ENCODE results near the gene ALDH3A2. TPM values are rescaled to one million over a fixed set of nuclear protein-coding genes. Genes with fewer than 3 reads are reported as not detected.

The ALDH3A2 gene
- total and polyA plus RNA-seq, 8 donors = 46.3 to 102 (median 57.0) TPM

- intact Hi-C loops (cut with DNase I) = no loop called here
- H3K4me3 ChIP-seq = no peak overlapping the region
- peak in 2 of 6 donors; percentile 41 to 58 for DNase-seq
- no peak for TF ChIP-seq CTCF (IDR thresholded peaks at IDR 0.05)
- H3K27me3 ChIP-seq = no peaks in the 10 kb centered on the region
- peak; percentile 40 to 93 (median 70) for ATAC-seq
- no peak overlapping the region for H3K27ac ChIP-seq
- no peaks in the 10 kb centered on the region for H3K36me3 ChIP-seq
- H3K4me1 ChIP-seq = no peaks in the 10 kb centered on the region
- WGBS, 2 donors = 65 to 68% methylated on average over 17 of the region's 17 CpGs
- no peaks in the 10 kb centered on the region for H3K9me3 ChIP-seq
- FAIRE-seq = no peak
Measured at GRCh38 chr17:19703828-19704613, 55.5 kb downstream of the ALDH3A2 start.

- H3K27me3 ChIP-seq = no peaks in the 10 kb centered on the region
- DNase-seq (no peak), FAIRE-seq (no peak), ATAC-seq (no peak)
- no peak overlapping the region for H3K27ac ChIP-seq
- no peaks in the 10 kb centered on the region for H3K9me3 ChIP-seq
- no peaks in the 10 kb centered on the region for H3K36me3 ChIP-seq
- WGBS, 2 donors = 80 to 83% methylated on average over 13 of the region's 13 CpGs
- intact Hi-C loops (cut with DNase I) = no loop called here
- no peaks in the 10 kb centered on the region for H3K4me1 ChIP-seq
- TF ChIP-seq CTCF (IDR thresholded peaks at IDR 0.05) = no peak
- H3K4me3 ChIP-seq = no peak overlapping the region
Measured at GRCh38 chr17:19705201-19705600, 56.6 kb downstream of the ALDH3A2 start.

GRCh38 chr17:19705771-19706770 lies 57.5 kb downstream of the ALDH3A2 start:
- ATAC-seq (no peak), DNase-seq (peak in 1 of 6 donors; percentile 52), FAIRE-seq (no peak)
- intact Hi-C loops (cut with DNase I) = no loop called here
- TF ChIP-seq CTCF (IDR thresholded peaks at IDR 0.05) = no peak
- Histone ChIP-seq H3K9me3 (no peaks in the 10 kb centered on the region), H3K4me3 (no peak overlapping the region), H3K36me3 (no peaks in the 10 kb centered on the region), H3K4me1 (no peaks in the 10 kb centered on the region), H3K27ac (no peak overlapping the region), H3K27me3 (no peaks in the 10 kb centered on the region)
- WGBS, 2 donors = 80 to 92% methylated on average over 22 of the region's 22 CpGs

- DNase-seq (peak in 1 of 6 donors; percentile 45), FAIRE-seq (no peak), ATAC-seq (no peak)
- Histone ChIP-seq H3K4me3 (no peak overlapping the region), H3K27me3 (no peaks in the 10 kb centered on the region), H3K9me3 (no peaks in the 10 kb centered on the region), H3K36me3 (no peaks in the 10 kb centered on the region), H3K4me1 (no peaks in the 10 kb centered on the region), H3K27ac (no peak overlapping the region)
- 76 to 79% methylated on average over 12 of the region's 12 CpGs for WGBS, 2 donors
- intact Hi-C loops (cut with DNase I) = no loop called here
- no peak for TF ChIP-seq CTCF (IDR thresholded peaks at IDR 0.05)
Measured at GRCh38 chr17:19706791-19707727, 58.5 kb downstream of the ALDH3A2 start.
